AG04450 (cell line): Measurements from ENCODE around the gene COPZ1. TPM values are rescaled to one million over a fixed set of nuclear protein-coding genes. Genes with fewer than 3 reads are reported as not detected.
A peak's percentile ranks its signal among the peaks of the same experiment; 100 is the strongest.
"Not testable (repeated sequence)": the region's sequence is repeated elsewhere in the genome, so short reads cannot be mapped to it uniquely, and the experiment has no call there.

Experiments
- CTCF ChIA-PET: fragments of 300-600, 350-600 bp; formaldehyde crosslinking; extraction: SDS; loops from one replicate; lab custom pipeline; 2022; ENCODE audit warnings: antibody characterized with exemption, inconsistent platforms; lab: Charles Lee
- POLR2A ChIA-PET: fragments of 350-600 bp; formaldehyde crosslinking; extraction: SDS; loops from one replicate; lab custom pipeline; 2021; ENCODE audit warnings: antibody characterized with exemption, inconsistent platforms; lab: Yijun Ruan, JAX
- DNase-seq: peaks from one replicate; pipeline ENCODE4 v3.0.0-alpha.2; 2011; ENCODE audit warnings: low read depth, low spot score
- H3K27ac ChIP-seq: one replicate; pipeline ENCODE4 v1.5.1; 2012; ENCODE audit warnings: low read depth, low read length, control low read depth
- H3K27me3 ChIP-seq: one replicate; pipeline ENCODE4 v1.6.0; 2012; ENCODE audit warnings: low read length; ENCODE audit not compliant: control insufficient read depth, insufficient read depth
- H3K4me3 ChIP-seq: 2 replicates; pipeline ENCODE4 v1.5.1; 2011; ENCODE audit warnings: mild to moderate bottlenecking, low read depth, low read length, control low read depth
- H3K9me3 ChIP-seq: 2 replicates; pipeline ENCODE4 v1.5.1; 2012; ENCODE audit warnings: low read length; ENCODE audit not compliant: control insufficient read depth, insufficient read depth
- polyA plus RNA-seq: library from polyadenylated mRNA; depleted of rRNA; stranded (reverse); fragments of >200 nt; gene quantifications from 2 replicates; pipeline ENCODE4 v1.2.3, GENCODE V29; 2011
- TF ChIP-seq, protein P1 (sequence below): IDR thresholded peaks from 2 replicates; pipeline ENCODE4 v1.5.1; 2011; ENCODE audit warnings: low read depth, low read length, control low read depth, inconsistent platforms

COPZ1 gene
- polyA plus RNA-seq, 1 experiment: 404 TPM

DNA sequence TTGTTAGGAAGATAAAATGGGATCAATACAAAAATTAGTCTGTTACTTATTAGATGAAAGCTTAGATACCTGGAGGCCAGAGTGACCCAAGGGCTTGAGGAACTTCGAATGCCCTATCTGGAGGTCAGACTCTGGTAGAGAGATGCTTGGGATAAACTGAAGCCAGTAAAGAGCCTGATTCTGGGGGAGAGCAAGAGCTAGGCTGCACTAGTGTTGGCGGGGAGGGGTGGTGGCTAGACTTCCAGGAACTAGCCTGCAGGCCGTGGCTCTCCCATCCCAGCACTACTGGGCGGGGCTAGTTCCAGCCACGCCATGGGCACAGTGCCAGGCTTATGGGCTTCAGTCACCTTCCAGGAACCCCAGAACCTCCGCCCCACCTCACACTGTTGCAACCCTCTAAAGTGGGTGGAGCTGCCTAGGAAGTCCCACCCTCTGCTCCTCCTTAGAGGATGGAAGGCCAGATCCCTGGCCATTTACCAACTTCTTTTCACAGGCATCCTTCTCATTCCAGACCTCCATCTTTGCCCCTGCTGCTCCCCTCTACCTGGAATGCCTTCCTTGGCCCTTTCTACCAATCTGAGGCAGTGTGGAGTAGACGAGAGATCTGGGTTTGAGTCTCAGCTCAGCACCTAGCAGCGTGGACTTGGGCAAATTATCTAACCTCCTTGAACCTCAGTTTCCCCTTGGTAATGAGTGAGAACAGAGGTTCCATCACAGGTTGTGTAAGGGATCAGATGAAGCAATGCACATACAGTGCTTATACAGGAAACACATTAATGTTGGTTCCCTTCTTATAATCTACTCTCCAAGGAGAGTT lies 17.8 kb upstream of the COPZ1 start:
- TF ChIP-seq, protein P1, sequence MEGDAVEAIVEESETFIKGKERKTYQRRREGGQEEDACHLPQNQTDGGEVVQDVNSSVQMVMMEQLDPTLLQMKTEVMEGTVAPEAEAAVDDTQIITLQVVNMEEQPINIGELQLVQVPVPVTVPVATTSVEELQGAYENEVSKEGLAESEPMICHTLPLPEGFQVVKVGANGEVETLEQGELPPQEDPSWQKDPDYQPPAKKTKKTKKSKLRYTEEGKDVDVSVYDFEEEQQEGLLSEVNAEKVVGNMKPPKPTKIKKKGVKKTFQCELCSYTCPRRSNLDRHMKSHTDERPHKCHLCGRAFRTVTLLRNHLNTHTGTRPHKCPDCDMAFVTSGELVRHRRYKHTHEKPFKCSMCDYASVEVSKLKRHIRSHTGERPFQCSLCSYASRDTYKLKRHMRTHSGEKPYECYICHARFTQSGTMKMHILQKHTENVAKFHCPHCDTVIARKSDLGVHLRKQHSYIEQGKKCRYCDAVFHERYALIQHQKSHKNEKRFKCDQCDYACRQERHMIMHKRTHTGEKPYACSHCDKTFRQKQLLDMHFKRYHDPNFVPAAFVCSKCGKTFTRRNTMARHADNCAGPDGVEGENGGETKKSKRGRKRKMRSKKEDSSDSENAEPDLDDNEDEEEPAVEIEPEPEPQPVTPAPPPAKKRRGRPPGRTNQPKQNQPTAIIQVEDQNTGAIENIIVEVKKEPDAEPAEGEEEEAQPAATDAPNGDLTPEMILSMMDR: no peak
- ChIA-PET POLR2A (interaction anchor here (0.6 kb wide), 1 partner anchor 19 kb away, joined by 3 read pairs; no protein-coding TSS in a partner anchor), CTCF (interaction anchor here (0.5 to 2.2 kb wide), 7 partner anchors 13 to 93 kb away, joined by 3 to 21 read pairs (median 6); partner anchors contain the start of gene COPZ1)
- H3K27ac ChIP-seq: no peak overlapping the region
- DNase-seq: no peak
- no peaks in the 10 kb centered on the region for H3K9me3 ChIP-seq
- H3K4me3 ChIP-seq: no peak overlapping the region
- peaks cover 21% of the 10 kb centered on the region for H3K27me3 ChIP-seq

DNA sequence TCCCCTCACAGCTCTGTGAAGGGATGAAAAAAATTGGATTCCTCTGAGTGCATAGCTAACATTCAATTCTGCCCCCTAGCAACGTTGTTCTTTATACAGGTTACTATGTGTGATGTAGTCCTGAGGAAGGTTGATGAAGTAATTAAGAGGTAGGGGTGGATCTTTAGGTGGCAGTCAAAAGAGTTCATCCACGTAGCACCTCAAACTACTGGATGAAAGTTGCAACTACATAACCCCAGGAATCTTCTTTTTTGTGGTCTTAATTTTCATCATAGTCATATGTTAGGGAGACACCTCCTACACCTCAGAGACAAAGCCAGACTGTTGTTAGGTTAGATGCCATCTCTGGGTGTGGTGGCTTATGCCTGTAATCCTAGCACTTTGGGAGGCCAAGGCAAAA lies 13.9 kb upstream of the COPZ1 start:
- Histone ChIP-seq H3K27me3 (peaks cover 9% of the 10 kb centered on the region), H3K4me3 (no peak overlapping the region), H3K9me3 (no peaks in the 10 kb centered on the region), H3K27ac (no peak overlapping the region)
- ChIA-PET POLR2A (no interaction called here), CTCF (interaction anchor here (0.7 to 5.2 kb wide), 5 partner anchors 13 to 121 kb away, joined by 3 to 50 read pairs (median 5); partner anchors contain the start of gene COPZ1)
- DNase-seq: no peak
- TF ChIP-seq, protein P1: no peak

DNA sequence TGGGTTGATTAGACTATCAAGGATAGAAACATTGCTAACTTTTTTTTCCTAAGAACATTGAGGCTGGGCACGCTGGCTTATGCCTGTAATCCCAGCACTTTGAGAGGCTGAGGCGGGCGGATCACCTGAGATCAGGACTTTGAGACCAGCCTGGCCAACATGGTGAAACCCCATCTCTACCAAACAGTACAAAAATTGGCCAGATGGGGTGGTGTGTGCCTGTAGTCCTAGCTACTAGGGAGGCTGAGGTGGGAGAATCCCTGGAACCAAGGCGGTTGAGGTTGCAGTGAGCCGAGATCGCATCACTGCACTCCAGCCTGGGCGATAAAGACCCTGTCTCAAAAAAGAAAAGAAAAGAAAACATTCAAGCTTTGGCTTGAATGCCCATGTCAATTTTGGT lies 12.6 kb upstream of the COPZ1 start:
- DNase-seq, H3K4me3 ChIP-seq, H3K27ac ChIP-seq, H3K9me3 ChIP-seq, H3K27me3 ChIP-seq, POLR2A ChIA-PET: not testable (repeated sequence)
- CTCF ChIA-PET: interaction anchor here (5.2 kb wide), 1 partner anchor 12 kb away, joined by 50 read pairs; the partner anchor contains the start of gene COPZ1

DNA sequence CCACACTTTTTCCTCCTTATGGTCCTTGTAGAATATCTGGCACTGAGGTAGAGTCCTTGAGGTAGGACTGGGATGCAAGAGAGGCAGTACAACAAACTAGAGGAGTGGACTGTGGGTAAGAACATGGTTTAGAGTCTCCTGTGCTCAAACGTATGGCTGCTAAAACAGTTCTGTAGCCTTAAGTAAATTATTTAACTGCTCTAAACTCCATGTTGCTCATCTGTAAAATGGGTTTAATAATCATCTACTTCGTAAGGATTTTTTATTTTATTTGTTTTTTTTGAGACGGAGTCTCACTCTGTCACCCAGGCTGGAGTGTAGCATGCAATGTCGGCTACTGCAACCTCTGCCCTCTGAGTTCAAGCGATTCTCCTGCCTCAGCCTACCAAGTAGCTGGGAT lies 3.6 kb upstream of the COPZ1 start:
- no peak overlapping the region for H3K27ac ChIP-seq
- H3K27me3 ChIP-seq: no peaks in the 10 kb centered on the region
- H3K4me3 ChIP-seq: no peak overlapping the region
- no peaks in the 10 kb centered on the region; the same call in 1 of the 2 replicates for H3K9me3 ChIP-seq
- POLR2A ChIA-PET: interaction anchor here (0.7 kb wide), 1 partner anchor 45 kb away, joined by 3 read pairs; no protein-coding TSS in a partner anchor
- TF ChIP-seq, protein P1: no peak
- CTCF ChIA-PET: interaction anchor here (1.0 to 1.6 kb wide), 3 partner anchors 14 to 70 kb away, joined by 3 to 5 read pairs (median 3); no protein-coding TSS in a partner anchor
- no peak for DNase-seq

DNA sequence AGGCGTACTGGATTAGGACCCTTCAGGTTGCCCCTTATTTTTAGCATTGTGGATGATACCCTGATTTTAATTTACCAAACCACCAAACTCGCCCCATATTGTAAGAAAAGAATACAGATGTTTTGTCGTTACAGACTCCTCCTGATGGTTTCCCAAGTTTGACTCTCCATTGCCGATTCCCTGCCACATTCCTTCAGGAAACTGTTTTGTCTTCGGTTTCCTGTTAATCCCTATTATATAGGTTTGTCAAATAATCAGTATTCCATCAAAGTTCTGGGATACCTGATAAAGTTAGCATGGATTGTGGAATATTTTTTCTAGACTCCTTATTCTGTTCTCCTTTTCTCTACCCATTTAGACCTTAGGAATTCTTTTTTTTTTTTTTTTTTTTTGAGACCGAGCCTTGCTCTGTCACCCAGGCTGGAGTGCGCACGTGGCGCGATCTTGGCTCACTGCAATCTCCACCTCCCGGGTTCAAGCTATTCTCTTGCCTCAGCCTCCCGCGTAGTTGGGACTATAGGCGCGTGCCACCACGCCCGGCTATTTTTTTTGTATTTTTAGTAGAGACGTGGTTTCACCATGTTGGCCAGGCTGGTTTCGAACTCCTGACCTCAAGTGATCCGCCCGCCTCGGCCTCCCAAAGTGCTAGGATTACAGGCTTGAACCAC lies 645 bp downstream of the COPZ1 start:
- Histone ChIP-seq H3K27ac (peak overlapping the region; percentile 88), H3K4me3 (peak overlapping the region; percentile 75)
- DNase-seq, H3K9me3 ChIP-seq, H3K27me3 ChIP-seq: not testable (repeated sequence)
- CTCF ChIA-PET: interaction anchor here (0.6 to 5.8 kb wide), 67 partner anchors 10 to 1786 kb away, joined by 3 to 122 read pairs (median 5); partner anchors contain the start of genes CBX5, HNRNPA1 and NFE2
- POLR2A ChIA-PET: interaction anchor here (0.6 to 1.3 kb wide), 10 partner anchors 9 to 66 kb away, joined by 3 to 17 read pairs (median 4); partner anchors contain the start of genes CBX5 and HNRNPA1
